Measurements from ENCODE around the gene KAT2B. TPM values are rescaled to one million over a fixed set of nuclear protein-coding genes. Genes with fewer than 3 reads are reported as not detected.

The KAT2B gene
- total RNA-seq, 1 experiment from 2014 or later, result 33.6 TPM

Small RNAs within 50 kb of the gene (small RNA-seq; reads per million reads assigned to genes)
- gene MIR3135A, result 0 to 0.10 reads per million in 2 experiments
- 0 reads per million in 2 experiments for gene RNU4-85P
- gene RPL39P18, result 0 reads per million in 2 experiments

Other genes with a start within 250 kb of the KAT2B start
- gene EFHB, start 106.2 kb upstream of the KAT2B start, total RNA-seq (2014; rRNA removed; shearing (Covaris generic)), result 2.1 TPM in 1 of 2 replicates, not detected in the other
- gene RAB5A, start 93.3 kb upstream of the KAT2B start, total RNA-seq (2014; rRNA removed; shearing (Covaris generic)), result 42.0 and 43.0 TPM in 2 replicates
- gene PP2D1, start 28.2 kb upstream of the KAT2B start, total RNA-seq (2014; rRNA removed; shearing (Covaris generic)), result not detected in 2 replicates
- 12.6 and 13.6 TPM in 2 replicates for gene SGO1, start 145.8 kb downstream of the KAT2B start, total RNA-seq (2014; rRNA removed; shearing (Covaris generic))